Esophagus squamous epithelium (tissue), 5 donors: ENCODE measurements around the gene ANKRD11. TPM values are rescaled to one million over a fixed set of nuclear protein-coding genes. Genes with fewer than 3 reads are reported as not detected.

Source experiments
- DNase-seq: peaks from one replicate; lab custom pipeline; 2025; lab: John Stamatoyannopoulos, UW
- H3K27ac ChIP-seq, 4 donors: fragments of 200-600 bp; sonication (generic); one replicate each; pipeline ENCODE4 v1.5.1; 2016 to 2019; ENCODE audit warnings: mild to moderate bottlenecking in 1 of 4
- H3K27me3 ChIP-seq, 4 donors: fragments of 200-600 bp; sonication (generic); 1 replicate in 3 of 4; 2 replicates in 1 of 4; pipeline versions ENCODE4 v1.5.1 to v1.6.0; 2017 to 2021; ENCODE audit warnings: antibody characterized with exemption in 1 of 4
- H3K36me3 ChIP-seq, 3 donors: fragments of 200-600 bp; sonication (generic); one replicate each; pipeline ENCODE4 v1.5.1; 2016 to 2019
- H3K4me1 ChIP-seq, 3 donors: fragments of 200-600 bp; sonication (generic); one replicate each; pipeline ENCODE4 v1.5.1; 2017 to 2019
- H3K4me3 ChIP-seq, 4 donors: fragments of 200-600 bp; sonication (generic); 1 replicate in 3 of 4; 2 replicates in 1 of 4; pipeline ENCODE4 v1.5.1; 2016 to 2019; ENCODE audit warnings: mild to moderate bottlenecking in 2 of 4, moderate library complexity in 1 of 4
- H3K9me3 ChIP-seq, 3 donors: fragments of 200-600 bp; sonication (generic); one replicate each; pipeline ENCODE4 v1.5.1; 2016 to 2019
- POLR2A ChIP-seq, 4 donors: fragments of 450-650 bp; IDR thresholded peaks; one replicate each; pipeline ENCODE4 v1.6.1; 2017; ENCODE audit warnings: antibody characterized with exemption in 4 of 4, mild to moderate bottlenecking in 4 of 4, moderate library complexity in 3 of 4
- WGBS, 2 donors: methylation state at CpG; one replicate each; pipeline ENCODE4 v1.1.5; 2018; 5-methylcytosine and 5-hydroxymethylcytosine counted together
- intact Hi-C: fragments of 100-400 bp; cut with DNase I; formaldehyde crosslinking; loops from one replicate; pipeline ENCODE4 v1.15.0; 2022
- total RNA-seq, 4 donors: library from RNA; depleted of rRNA; stranded (reverse); fragments of >200 nt; gene quantifications; one replicate each; pipeline ENCODE4 v1.1.0, GENCODE V29; 2016
- TF ChIP-seq, protein P1 (sequence below), 6 experiments: fragments of 450-650 bp in 4 of 6; fragments of 200-600 bp in 2 of 6; sonication (generic) in 2 of 6; IDR thresholded peaks; one replicate each; pipeline ENCODE4 v1.5.1; 2016 to 2019; ENCODE audit warnings: antibody characterized with exemption in 6 of 6, mild to moderate bottlenecking in 4 of 6, moderate library complexity in 4 of 6
- donor health status: DM: yes; HTN: yes; CAD: no.

Gene ANKRD11
- 10 to 100 TPM; 51.0 to 72.7 (median 66.9) TPM for total RNA-seq

- Histone ChIP-seq H3K4me1 (peaks cover 30 to 56% (median 43%) of the 10 kb centered on the region in 3 donors), H3K4me3 (peak within 1 kb of the TSS; percentile 82 to 100 (median 97)), H3K9me3 (no peaks in the 10 kb centered on the region), H3K27me3 (no peaks in the 10 kb centered on the region), H3K27ac (peak within 1 kb of the TSS; percentile 98 to 100 (median 99)), H3K36me3 (no peaks in the 10 kb centered on the region)
- peak; percentile 97 for DNase-seq
- intact Hi-C loops = no loop called here
- 1 to 4% methylated on average over 5 to 16 of the region's 96 CpGs for WGBS, 2 donors
- peak in 3 of 4 donors; percentile 93 to 98 (median 95) for TF ChIP-seq POLR2A (IDR thresholded peaks at IDR 0.05)
- TF ChIP-seq, protein P1, sequence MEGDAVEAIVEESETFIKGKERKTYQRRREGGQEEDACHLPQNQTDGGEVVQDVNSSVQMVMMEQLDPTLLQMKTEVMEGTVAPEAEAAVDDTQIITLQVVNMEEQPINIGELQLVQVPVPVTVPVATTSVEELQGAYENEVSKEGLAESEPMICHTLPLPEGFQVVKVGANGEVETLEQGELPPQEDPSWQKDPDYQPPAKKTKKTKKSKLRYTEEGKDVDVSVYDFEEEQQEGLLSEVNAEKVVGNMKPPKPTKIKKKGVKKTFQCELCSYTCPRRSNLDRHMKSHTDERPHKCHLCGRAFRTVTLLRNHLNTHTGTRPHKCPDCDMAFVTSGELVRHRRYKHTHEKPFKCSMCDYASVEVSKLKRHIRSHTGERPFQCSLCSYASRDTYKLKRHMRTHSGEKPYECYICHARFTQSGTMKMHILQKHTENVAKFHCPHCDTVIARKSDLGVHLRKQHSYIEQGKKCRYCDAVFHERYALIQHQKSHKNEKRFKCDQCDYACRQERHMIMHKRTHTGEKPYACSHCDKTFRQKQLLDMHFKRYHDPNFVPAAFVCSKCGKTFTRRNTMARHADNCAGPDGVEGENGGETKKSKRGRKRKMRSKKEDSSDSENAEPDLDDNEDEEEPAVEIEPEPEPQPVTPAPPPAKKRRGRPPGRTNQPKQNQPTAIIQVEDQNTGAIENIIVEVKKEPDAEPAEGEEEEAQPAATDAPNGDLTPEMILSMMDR (IDR thresholded peaks at IDR 0.05) = peak in 3 of 6 experiments; percentile 5 to 29 (median 17)
Measured at GRCh38 chr16:89490439-89491237, at the start of gene ANKRD11. TSS of gene ANKRD11 (minus strand) at chr16:89490561. CDS start at chr16:89317019, 173,542 bp downstream.

GRCh38 chr16:89538286-89538685 lies 47.9 kb upstream of the ANKRD11 start:
- Histone ChIP-seq H3K27me3 (no peaks in the 10 kb centered on the region), H3K9me3 (no peaks in the 10 kb centered on the region), H3K4me3 (no peak overlapping the region), H3K27ac (no peak overlapping the region), H3K36me3 (peaks cover 18 to 96% (median 25%) of the 10 kb centered on the region in 3 donors), H3K4me1 (peaks cover 0 to 18% (median 0%) of the 10 kb centered on the region in 3 donors)
- intact Hi-C loops = no loop called here
- TF ChIP-seq, protein P1 (IDR thresholded peaks at IDR 0.05) = no peak
- TF ChIP-seq POLR2A (IDR thresholded peaks at IDR 0.05) = no peak
- no peak for DNase-seq
- WGBS, 2 donors = 94 to 100% methylated on average over 2 to 6 of the region's 12 CpGs

DNA sequence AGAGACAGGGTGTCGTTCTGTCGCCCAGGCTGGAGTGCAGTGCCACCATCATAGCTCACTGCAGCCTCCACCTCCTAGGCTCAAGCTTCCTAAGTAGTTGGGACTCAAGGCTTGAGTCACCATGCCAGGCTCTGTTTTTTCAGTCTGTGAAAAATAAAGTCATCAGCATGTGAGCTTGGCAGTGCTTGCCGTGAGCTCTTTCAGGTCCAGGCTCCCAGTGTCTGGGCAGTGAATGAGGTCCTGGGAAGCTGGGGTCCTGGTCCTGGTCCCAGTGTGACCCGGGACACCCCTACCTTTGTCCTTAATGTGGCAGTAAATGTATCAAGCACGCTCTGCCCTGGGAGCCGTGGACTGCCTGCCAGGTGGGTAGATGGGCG lies 47.2 kb upstream of the ANKRD11 start:
- Histone ChIP-seq H3K36me3 (peaks cover 20 to 99% (median 25%) of the 10 kb centered on the region in 3 donors), H3K4me3 (no peak overlapping the region)

DNA sequence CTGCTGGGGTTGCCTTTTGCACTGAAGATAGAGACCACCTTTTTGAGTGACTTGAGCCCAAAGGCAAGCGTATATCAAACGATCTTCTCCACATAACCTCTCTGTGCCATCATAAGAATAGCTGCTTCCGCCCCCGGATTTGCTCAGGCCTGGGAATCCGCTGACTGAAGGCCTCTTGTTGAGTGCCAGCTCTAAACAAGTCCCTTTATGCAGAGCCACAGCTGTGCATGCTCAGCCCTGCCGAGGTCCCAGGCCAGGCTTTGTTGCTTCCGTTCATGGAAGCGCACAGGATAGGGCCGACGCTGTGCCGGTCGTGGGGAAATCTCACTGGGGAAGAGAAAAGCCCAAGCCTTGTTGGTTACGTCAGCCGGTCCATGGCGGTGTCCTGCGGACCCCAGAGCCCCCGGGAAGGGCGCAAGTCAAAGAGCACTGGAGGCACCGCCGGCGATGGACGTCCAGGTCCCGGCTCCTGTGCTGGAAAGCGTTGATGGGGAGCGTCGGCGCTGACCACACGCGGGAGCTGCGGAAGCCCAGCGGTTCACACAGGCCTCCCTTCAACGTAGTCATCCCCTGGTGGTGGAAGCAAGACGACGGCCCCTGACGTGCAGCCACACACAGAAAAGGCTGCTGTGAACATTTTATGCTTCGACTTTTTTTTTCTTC lies 46.7 kb upstream of the ANKRD11 start:
- H3K36me3 ChIP-seq = peaks cover 26 to 99% (median 30%) of the 10 kb centered on the region in 3 donors

More for the DNA sequence above, 47.2 kb upstream of the ANKRD11 start:
- H3K27me3 ChIP-seq = no peaks in the 10 kb centered on the region
- peaks cover 0 to 18% (median 0%) of the 10 kb centered on the region in 3 donors for H3K4me1 ChIP-seq
- DNase-seq = no peak
- WGBS, 2 donors = 91 to 100% methylated on average over 2 to 5 of the region's 7 CpGs
- no peak overlapping the region for H3K27ac ChIP-seq
- no peak for TF ChIP-seq POLR2A (IDR thresholded peaks at IDR 0.05)
- TF ChIP-seq, protein P1 (IDR thresholded peaks at IDR 0.05) = no peak
- H3K9me3 ChIP-seq = no peaks in the 10 kb centered on the region
- intact Hi-C loops = no loop called here

More for the DNA sequence above, 46.7 kb upstream of the ANKRD11 start:
- no peak for DNase-seq
- intact Hi-C loops = no loop called here
- H3K27me3 ChIP-seq = no peaks in the 10 kb centered on the region
- peaks cover 0 to 18% (median 0%) of the 10 kb centered on the region in 3 donors for H3K4me1 ChIP-seq
- no peak overlapping the region for H3K27ac ChIP-seq
- H3K9me3 ChIP-seq = no peaks in the 10 kb centered on the region
- no peak overlapping the region for H3K4me3 ChIP-seq
- TF ChIP-seq POLR2A (IDR thresholded peaks at IDR 0.05) = no peak
- TF ChIP-seq, protein P1 (IDR thresholded peaks at IDR 0.05) = no peak
- 69 to 91% methylated on average over 6 to 14 of the region's 36 CpGs for WGBS, 2 donors
